ENCODE data around the gene PHLDB2.

The PHLDB2 gene

GRCh38 chr3:111852540-111852939, 6.5 kb upstream of the PHLDB2 start:
- no peak for DNase-seq

DNA sequence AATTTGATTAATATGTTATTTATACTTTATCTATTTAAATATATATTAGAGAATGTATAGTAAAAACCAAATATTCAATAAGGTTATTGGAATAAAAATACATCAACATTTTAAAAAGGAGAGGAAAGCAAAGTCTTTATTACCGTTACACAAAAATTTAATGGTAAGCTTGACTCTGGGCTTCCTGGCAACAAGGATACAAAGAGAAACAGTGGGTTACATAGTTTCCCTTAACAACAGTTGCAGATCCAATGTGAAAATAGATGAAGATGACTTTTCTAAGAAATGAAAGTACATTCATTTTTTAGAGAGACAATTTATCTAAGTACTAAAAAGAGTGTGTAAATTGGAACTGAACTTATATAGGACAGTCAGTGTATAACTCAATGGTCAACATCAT, 6.0 kb upstream of the PHLDB2 start:
- DNase-seq: no peak

DNA sequence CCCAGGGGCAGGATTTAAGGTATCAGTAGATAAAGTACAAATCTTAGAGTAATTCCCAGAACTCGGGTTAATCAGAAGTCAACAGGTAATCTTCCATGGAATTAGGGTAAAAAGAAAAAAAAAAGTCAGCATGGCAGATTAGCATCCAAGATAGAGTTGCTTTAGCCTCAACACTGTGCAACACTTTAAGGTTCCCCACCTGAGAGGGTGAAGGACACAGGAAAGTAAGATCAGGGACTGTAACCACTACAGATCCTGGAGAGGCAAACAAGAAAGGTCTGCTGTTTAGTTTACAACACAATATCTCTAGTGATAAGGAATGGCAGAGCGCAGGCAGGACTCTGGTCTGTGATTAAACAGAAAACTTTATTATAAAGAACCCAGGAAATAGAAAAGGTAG, 4.1 kb upstream of the PHLDB2 start:
- DNase-seq: no peak

- no peak for DNase-seq
Observed at GRCh38 chr3:111856501-111856900, 2.6 kb upstream of the PHLDB2 start.

- DNase-seq: no peak
Observed at GRCh38 chr3:111857474-111857873, 1.6 kb upstream of the PHLDB2 start.

DNA sequence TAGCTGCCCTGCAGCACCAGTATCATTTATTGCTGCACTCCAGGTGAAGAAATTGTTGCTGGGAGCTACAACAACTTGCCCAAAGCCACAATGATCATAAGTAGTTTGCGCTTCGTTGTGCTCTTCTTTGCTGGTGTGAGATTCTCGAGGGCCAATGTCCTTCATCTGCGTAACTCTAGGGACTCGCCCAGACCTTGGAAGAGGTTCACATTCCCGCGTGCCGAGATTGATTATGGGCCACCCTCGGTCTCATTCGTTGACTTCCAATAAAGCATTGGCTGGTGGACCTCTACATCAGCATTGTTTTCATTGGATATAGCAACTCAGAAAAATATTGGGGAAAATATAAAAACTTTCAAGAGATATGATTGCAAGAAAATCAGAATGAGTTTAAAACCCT, 423 bp upstream of the PHLDB2 start:
- no peak for DNase-seq

- peak; percentile 60 for DNase-seq
Observed at GRCh38 chr3:111859974-111860859, 1.2 kb downstream of the PHLDB2 start.

GRCh38 chr3:111861391-111861790, 2.3 kb downstream of the PHLDB2 start:
- DNase-seq: no peak

DNA sequence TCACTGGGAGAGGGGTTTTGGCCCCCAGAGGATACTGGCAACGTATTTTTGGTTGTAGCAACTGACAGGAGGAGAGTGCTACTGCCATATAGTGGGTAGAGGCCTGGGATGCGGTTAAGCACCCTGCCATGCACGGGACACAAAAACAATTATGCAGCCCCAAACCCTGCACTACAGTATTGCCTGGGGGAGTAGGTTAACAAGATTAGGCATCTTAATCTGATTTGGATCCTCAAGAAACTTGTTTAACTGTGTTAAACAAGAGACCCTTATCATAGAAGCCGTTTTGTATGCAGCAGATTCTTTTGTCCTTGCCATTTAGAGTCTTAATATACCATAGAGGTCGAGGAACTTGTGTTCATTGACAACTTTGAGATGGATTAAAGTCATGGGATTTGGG, 3.4 kb downstream of the PHLDB2 start:
- DNase-seq: no peak

- DNase-seq: no peak
Observed at GRCh38 chr3:111862974-111863373, 3.9 kb downstream of the PHLDB2 start.

GRCh38 chr3:111863942-111864694, 5.1 kb downstream of the PHLDB2 start:
- no peak for DNase-seq

DNA sequence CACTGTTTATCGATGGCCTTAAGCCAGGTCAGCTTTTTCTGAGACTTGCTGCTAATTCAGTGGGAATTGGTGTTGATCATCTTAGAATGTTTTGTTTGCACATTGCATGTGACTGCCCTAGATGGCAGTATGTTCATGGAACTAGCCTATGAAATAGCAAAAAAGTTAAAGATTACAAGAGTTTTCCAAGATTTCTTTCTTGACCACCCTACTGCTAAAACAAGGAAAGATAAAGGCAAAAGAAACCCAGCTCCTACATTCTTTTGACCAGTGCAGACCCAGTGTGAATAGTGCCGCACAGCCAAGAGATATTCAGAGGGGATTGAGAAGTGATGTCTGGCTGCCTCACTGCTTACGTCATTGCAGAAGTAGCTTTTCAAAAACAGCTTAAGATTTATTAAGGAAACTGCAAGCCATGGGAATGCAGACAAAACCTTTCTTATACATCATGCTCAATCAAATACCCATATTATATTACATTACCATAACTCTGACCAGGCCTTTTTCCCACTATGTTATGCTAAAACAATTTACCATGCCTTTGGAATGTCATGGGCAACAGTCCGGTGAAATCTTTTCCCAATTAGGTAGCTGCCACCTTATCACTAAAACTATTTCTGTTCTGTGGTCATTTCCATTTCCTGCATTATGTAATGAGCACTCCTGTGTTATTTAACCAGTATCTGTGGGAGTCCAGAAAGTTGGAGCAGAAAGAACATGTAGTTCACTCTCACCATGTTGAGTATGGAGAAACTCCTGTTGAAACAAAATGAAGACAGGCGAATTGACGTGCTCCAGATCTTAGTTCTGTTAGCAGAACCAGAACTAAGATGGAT, 6.0 kb downstream of the PHLDB2 start:
- no peak for DNase-seq

DNA sequence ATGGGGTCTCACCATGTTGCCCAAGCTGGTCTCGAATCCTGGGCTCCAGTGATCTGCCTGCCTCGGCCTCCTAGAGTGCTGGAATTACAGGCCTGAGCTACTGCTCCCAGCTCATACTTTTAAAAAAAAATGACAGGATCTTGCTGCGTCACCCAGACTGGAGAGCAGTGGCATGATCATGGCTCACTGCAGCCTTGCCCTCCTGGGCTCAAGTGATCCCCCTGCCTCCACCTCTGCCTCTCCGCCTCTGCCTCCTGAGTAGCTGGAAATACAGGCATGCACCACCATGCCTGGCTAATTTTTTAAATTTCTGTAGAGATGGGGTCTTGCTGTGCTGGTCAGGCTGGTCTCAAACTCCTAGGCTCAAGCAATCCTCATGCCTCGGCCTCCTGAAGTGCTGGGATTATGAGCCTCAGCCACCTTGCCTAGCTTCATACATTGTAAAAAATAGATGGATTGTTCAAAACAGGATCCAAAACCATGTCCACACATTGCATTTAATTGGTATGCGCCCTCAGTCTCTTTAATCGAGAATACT, 8.9 kb downstream of the PHLDB2 start:
- no peak for DNase-seq

- DNase-seq: no peak
Observed at GRCh38 chr3:111870620-111871019, 11.6 kb downstream of the PHLDB2 start.

DNA sequence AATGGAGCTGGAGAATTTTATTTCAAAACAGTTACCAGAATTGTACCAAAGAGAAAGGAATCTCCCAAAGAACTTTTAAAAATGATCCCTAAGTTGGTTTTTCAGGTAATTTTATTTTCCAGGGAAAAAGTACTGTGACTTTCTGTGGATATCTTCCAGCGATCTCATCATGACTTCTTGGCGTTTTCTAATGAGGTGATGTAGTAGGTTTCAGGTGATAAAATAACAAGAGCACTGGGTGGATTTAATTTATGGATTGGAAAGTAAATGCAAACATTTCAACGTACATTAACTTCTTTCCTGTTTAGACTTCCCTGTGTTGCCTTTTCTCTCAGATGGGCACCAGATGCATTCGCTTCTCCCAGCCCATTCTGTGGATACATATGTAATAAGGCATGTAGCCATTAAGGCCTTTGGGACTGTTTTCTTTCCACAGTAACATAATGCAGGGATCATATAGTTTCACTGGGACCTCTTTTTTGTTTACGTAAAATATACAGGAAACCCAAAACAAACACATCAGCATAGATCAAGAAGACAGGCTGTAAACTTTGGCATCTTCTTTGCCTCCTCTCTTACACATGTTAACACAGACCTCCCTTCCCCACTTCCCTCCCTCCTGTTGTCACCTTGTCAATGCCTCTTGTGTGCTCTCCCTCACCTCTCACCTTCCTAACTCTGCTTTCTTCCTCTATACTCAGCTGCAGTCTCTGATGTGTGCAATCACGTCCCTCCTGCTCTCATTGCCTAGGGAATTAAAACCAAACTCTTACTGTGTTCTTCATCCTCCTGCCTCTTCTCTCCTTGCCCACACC, 13.0 kb downstream of the PHLDB2 start:
- DNase-seq: no peak

DNA sequence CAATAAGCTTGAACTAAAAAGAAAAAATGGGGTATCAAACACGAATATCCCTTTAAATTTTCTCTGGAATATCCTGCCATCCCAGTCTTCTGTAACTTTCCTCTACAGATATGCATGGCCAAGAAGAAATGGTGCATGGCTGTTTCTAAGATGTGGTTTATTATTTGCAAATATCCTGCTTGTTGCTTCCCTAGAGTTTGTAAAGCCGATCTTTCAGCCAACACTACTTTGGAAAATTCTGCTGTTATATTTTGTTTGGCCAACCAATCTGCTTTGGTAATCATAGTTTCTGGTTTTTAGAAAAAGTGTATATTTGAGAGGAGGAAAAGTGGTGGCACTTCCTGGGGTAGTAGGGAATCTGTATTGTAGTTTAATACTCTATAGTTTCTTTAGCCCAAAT, 13.9 kb downstream of the PHLDB2 start:
- DNase-seq: no peak

GRCh38 chr3:111874177-111874820, 15.2 kb downstream of the PHLDB2 start:
- DNase-seq: no peak

GRCh38 chr3:111881480-111881879, 22.4 kb downstream of the PHLDB2 start:
- DNase-seq: no peak

- DNase-seq: no peak
Observed at GRCh38 chr3:111882194-111882593, 23.1 kb downstream of the PHLDB2 start.

DNA sequence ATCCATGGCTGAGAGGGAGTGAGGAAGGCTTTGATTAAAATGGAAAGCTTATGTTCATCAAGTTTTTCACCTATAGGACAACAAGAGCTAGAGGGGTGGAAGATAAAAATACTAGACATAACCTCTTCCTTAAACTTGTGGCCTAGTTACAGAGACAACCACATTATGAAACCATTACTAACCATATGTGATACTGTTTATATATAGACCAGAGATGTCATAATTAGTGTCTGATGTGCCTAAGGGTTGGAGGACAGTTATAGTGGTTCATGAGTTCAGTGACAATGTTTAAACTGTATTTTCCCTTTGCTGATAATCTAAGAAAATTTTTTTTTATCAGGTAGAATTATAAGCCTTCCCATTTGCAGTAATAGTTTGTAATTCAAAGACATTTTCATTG, 23.7 kb downstream of the PHLDB2 start:
- DNase-seq: no peak

DNA sequence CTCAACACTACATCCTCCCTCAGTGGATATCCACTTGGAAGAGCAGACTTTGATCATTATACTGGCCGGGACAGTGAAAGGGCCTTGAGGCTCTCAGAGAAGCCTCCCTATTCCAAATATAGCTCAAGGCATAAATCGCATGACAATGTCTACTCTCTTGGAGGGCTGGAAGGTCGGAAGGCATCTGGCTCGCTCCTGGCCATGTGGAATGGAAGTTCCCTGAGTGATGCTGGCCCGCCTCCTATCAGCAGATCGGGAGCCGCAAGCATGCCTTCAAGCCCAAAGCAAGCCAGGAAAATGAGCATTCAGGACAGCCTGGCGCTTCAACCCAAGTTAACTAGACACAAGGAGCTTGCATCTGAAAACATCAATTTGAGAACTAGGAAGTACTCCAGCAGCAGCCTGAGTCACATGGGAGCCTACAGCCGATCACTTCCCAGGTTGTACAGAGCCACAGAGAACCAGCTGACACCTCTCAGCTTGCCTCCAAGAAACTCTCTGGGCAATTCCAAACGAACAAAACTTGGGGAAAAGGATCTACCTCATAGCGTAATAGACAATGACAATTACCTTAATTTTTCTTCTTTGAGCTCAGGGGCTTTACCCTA, 25.4 kb downstream of the PHLDB2 start:
- DNase-seq: no peak
